HCT116 (cell line): ENCODE measurements around the gene LIPE. TPM values are rescaled to one million over a fixed set of nuclear protein-coding genes. Genes with fewer than 3 reads are reported as not detected.

Experiments used
- ATAC-seq: fragments of 200-7000 bp; cut with Tn5 transposase; 2 replicates; pipeline ENCODE4 v1.9.1; 2020; ENCODE audit warnings: mild to moderate bottlenecking, moderate library complexity
- BruUV-seq: library from RNA; stranded (reverse); fragments of 400-500 nt; replicated peaks from 2 replicates; lab custom pipeline; 2021; lab: Mats Ljungman, UMichigan
- CTCF ChIA-PET: fragments of 300-600 bp; sonication (Branson Sonifier 250); formaldehyde crosslinking; loops from one replicate; lab custom pipeline; 2021; ENCODE audit warnings: antibody characterized with exemption; lab: Charles Lee
- POLR2A ChIA-PET: fragments of 300-600, 350-600 bp; sonication (Branson Sonifier 250); formaldehyde crosslinking; loops from one replicate; lab custom pipeline; 2021; ENCODE audit warnings: antibody characterized with exemption; lab: Charles Lee
- RAD21 ChIA-PET, 2 experiments: fragments of 300-600 bp; sonication (Branson Sonifier 250); formaldehyde crosslinking; loops; one replicate each; lab custom pipeline; 2023; ENCODE audit warnings: low total read pairs in 2 of 2; ENCODE audit not compliant: uncharacterized antibody in 2 of 2, unreplicated experiment in 2 of 2, low non-redundant PET in 1 of 2; lab: Charles Lee
- DNase-seq: peaks from one replicate; pipeline ENCODE4 v3.0.0-alpha.2; 2010; ENCODE audit warnings: low read depth, low spot score
- H2AFZ ChIP-seq: fragments of 200-600 bp; shearing (Covaris generic), sonication (generic); 2 replicates; pipeline ENCODE4 v1.6.1; 2017; ENCODE audit warnings: low read depth, mixed run types, mixed read lengths, antibody characterized with exemption, low read length; ENCODE audit not compliant: poor library complexity, severe bottlenecking
- H3K27ac ChIP-seq: 2 replicates; pipeline ENCODE4 v1.5.1; 2012; ENCODE audit warnings: low read depth, low read length
- H3K27me3 ChIP-seq: fragments of 200-600 bp; sonication (generic); 2 replicates; pipeline ENCODE4 v1.6.1; 2016; ENCODE audit warnings: mixed run types, low read length, mixed read lengths; ENCODE audit not compliant: insufficient read depth
- H3K36me3 ChIP-seq, 2 experiments: fragments of 200-500 bp in 1 of 2; fragments of 200-600 bp in 1 of 2; sonication (Bioruptor generic) in 1 of 2; sonication (generic) in 1 of 2; 2 replicates each; pipeline versions ENCODE4 v1.5.1 to v1.6.1; 2014 to 2016; ENCODE audit warnings: low read length in 2 of 2, inconsistent platforms in 1 of 2, mixed read lengths in 1 of 2, mixed run types in 1 of 2; ENCODE audit not compliant: insufficient read depth in 2 of 2, control insufficient read depth in 1 of 2
- H3K4me1 ChIP-seq, 2 experiments: fragments of 200-600 bp in 1 of 2; sonication (generic) in 1 of 2; 2 replicates each; pipeline versions ENCODE4 v1.5.1 to v1.6.1; 2012 to 2017; ENCODE audit warnings: low read length in 2 of 2, inconsistent platforms in 1 of 2, mild to moderate bottlenecking in 1 of 2, mixed read lengths in 1 of 2, mixed run types in 1 of 2, moderate library complexity in 1 of 2; ENCODE audit not compliant: insufficient read depth in 2 of 2, control insufficient read depth in 1 of 2
- H3K4me2 ChIP-seq: fragments of 200-600 bp; sonication (generic); 2 replicates; pipeline ENCODE4 v1.6.1; 2017; ENCODE audit warnings: mixed run types, low read length, mixed read lengths
- H3K4me3 ChIP-seq, 2 experiments: fragments of 200-600 bp in 1 of 2; sonication (generic) in 1 of 2; replicated peaks in 1 of 2; 2 replicates each; pipeline ENCODE4 v1.5.1; 2011 to 2016; ENCODE audit warnings: low read length in 2 of 2, control low read depth in 1 of 2, low read depth in 1 of 2, mild to moderate bottlenecking in 1 of 2, mixed read lengths in 1 of 2, mixed run types in 1 of 2
- H3K79me2 ChIP-seq: fragments of 200-600 bp; sonication (generic); 2 replicates; pipeline ENCODE4 v1.6.1; 2017; ENCODE audit warnings: mild to moderate bottlenecking, mixed run types, low read length, moderate library complexity, mixed read lengths; ENCODE audit not compliant: insufficient read depth
- H3K9ac ChIP-seq: fragments of 200-600 bp; sonication (generic); 2 replicates; pipeline ENCODE4 v1.6.1; 2016; ENCODE audit warnings: low read length, mixed read lengths
- H3K9me2 ChIP-seq: fragments of 200-600 bp; sonication (generic), shearing (Covaris generic); 2 replicates; pipeline ENCODE4 v1.6.1; 2017; ENCODE audit warnings: mixed run types, mild to moderate bottlenecking, moderate library complexity; ENCODE audit not compliant: insufficient read depth
- H3K9me3 ChIP-seq, 2 experiments: fragments of 200-500 bp in 1 of 2; fragments of 200-600 bp in 1 of 2; sonication (Bioruptor generic) in 1 of 2; sonication (generic) in 1 of 2; 2 replicates each; pipeline ENCODE4 v1.6.1; 2014 to 2017; ENCODE audit warnings: low read length in 2 of 2, mixed read lengths in 2 of 2, inconsistent platforms in 1 of 2, low read depth in 1 of 2, mild to moderate bottlenecking in 1 of 2, mixed run types in 1 of 2, moderate library complexity in 1 of 2; ENCODE audit not compliant: control insufficient read depth in 1 of 2, insufficient read depth in 1 of 2
- H4K20me1 ChIP-seq: fragments of 200-600 bp; sonication (generic), shearing (Covaris generic); 2 replicates; pipeline ENCODE4 v1.6.1; 2017; ENCODE audit warnings: mixed run types, mild to moderate bottlenecking, moderate library complexity; ENCODE audit not compliant: insufficient read depth
- CTCF ChIP-seq, 3 experiments: fragments of 200-600 bp in 1 of 3; sonication (generic) in 1 of 3; IDR thresholded peaks in 2 of 3; conservative IDR thresholded peaks in 1 of 3; 2 replicates each; pipeline ENCODE4 v1.5.1; 2012 to 2017; ENCODE audit warnings: low read depth in 2 of 3, low read length in 2 of 3, antibody characterized with exemption in 1 of 3, borderline replicate concordance in 1 of 3, control low read depth in 1 of 3, mild to moderate bottlenecking in 1 of 3, mixed read lengths in 1 of 3, mixed run types in 1 of 3, moderate library complexity in 1 of 3; ENCODE audit not compliant: insufficient read depth in 1 of 3
- ELF1 ChIP-seq: IDR thresholded peaks from 2 replicates; pipeline ENCODE4 v1.6.1; 2012; ENCODE audit warnings: low read depth, borderline replicate concordance
- EZH2 ChIP-seq: fragments of 200-600 bp; sonication (generic); IDR thresholded peaks from 2 replicates; pipeline ENCODE4 v1.6.1; 2017; ENCODE audit warnings: antibody characterized with exemption, mixed run types
- EZH2phosphoT487 ChIP-seq: fragments of 200-600 bp; IDR thresholded peaks from 2 replicates; pipeline ENCODE4 v1.6.1; 2018; ENCODE audit warnings: antibody characterized with exemption, borderline replicate concordance
- RAD21 ChIP-seq: IDR thresholded peaks from 2 replicates; pipeline ENCODE4 v1.6.1; 2012; ENCODE audit warnings: low read depth, mild to moderate bottlenecking
- ZNF274 ChIP-seq: fragments of 200-500 bp; sonication (Bioruptor generic); IDR thresholded peaks from 2 replicates; pipeline ENCODE4 v1.6.1; 2014; ENCODE audit warnings: mild to moderate bottlenecking, low read depth, low read length, inconsistent platforms
- intact Hi-C: fragments of 100-400 bp; cut with micrococcal nuclease; formaldehyde crosslinking; loops from 2 replicates; pipeline ENCODE4 v1.10.0; 2022
- total RNA-seq: library from RNA; stranded (reverse); gene quantifications from one replicate; pipeline ENCODE4 v1.2.1, GENCODE V29; 2021; ENCODE audit not compliant: unreplicated experiment

Gene LIPE
- total RNA-seq, 1 experiment from 2014 or later, result 11.3 TPM

GRCh38 chr19:42363614-42364346 is 63.4 kb downstream of the LIPE start:
- no peak overlapping the region for H3K9ac ChIP-seq
- H3K4me2 ChIP-seq, result no peak overlapping the region
- peaks cover 0 to 11% of the 10 kb centered on the region in 2 experiments; a peak in 2 of 4 replicates for H3K36me3 ChIP-seq
- no peak overlapping the region for H3K4me3 ChIP-seq
- H3K9me3 ChIP-seq, result peaks cover 9 to 10% of the 10 kb centered on the region in 2 experiments; a peak in 2 of 4 replicates
- H4K20me1 ChIP-seq, result no peaks in the 10 kb centered on the region
- H2AFZ ChIP-seq, result no peak overlapping the region
- H3K79me2 ChIP-seq, result no peaks in the 10 kb centered on the region
- no peaks in the 10 kb centered on the region for H3K9me2 ChIP-seq
- H3K27ac ChIP-seq, result no peak overlapping the region
- BruUV-seq, result no TSS peak
- ChIA-PET POLR2A (no interaction called here), RAD21 (no interaction called here), CTCF (no interaction called here)
- ATAC-seq, result no peak
- no peaks in the 10 kb centered on the region for H3K4me1 ChIP-seq
- no peak for TF ChIP-seq RAD21
- intact Hi-C loops, result no loop called here
- no peaks in the 10 kb centered on the region for H3K27me3 ChIP-seq
- DNase-seq, result no peak

GRCh38 chr19:42362891-42363440 is 64.2 kb downstream of the LIPE start:
- ATAC-seq (no peak), DNase-seq (no peak)
- POLR2A ChIA-PET, result no interaction called here
- H3K27me3 ChIP-seq, result no peaks in the 10 kb centered on the region
- RAD21 ChIA-PET, result no interaction called here
- H3K9me2 ChIP-seq, result no peaks in the 10 kb centered on the region
- H4K20me1 ChIP-seq, result no peaks in the 10 kb centered on the region
- H3K9ac ChIP-seq, result no peak overlapping the region
- H3K4me1 ChIP-seq, result no peaks in the 10 kb centered on the region
- H3K79me2 ChIP-seq, result no peaks in the 10 kb centered on the region
- CTCF ChIA-PET, result no interaction called here
- peaks cover 0 to 11% of the 10 kb centered on the region in 2 experiments; a peak in 2 of 4 replicates for H3K36me3 ChIP-seq
- BruUV-seq, result no TSS peak
- intact Hi-C loops, result no loop called here
- H2AFZ ChIP-seq, result no peak overlapping the region
- peaks cover 9 to 10% of the 10 kb centered on the region in 2 experiments; a peak in 2 of 4 replicates for H3K9me3 ChIP-seq
- no peak overlapping the region for H3K27ac ChIP-seq
- H3K4me2 ChIP-seq, result no peak overlapping the region
- TF ChIP-seq ZNF274 (no peak), EZH2 (no peak), CTCF (IDR thresholded peaks at IDR 0.05 in 2 of 3, conservative IDR thresholded peaks at IDR 0.05 in 1 of 3; ENCODE audit: borderline replicate concordance in 1 of 3, insufficient read depth in 1 of 3, low read depth in 2 of 3, low read length in 2 of 3) (no peak), EZH2phosphoT487 (no peak), ELF1 (no peak)
- H3K4me3 ChIP-seq, result no peak overlapping the region
